SK-N-SH (cell line): ENCODE results near the gene FAM221A. TPM values are rescaled to one million over a fixed set of nuclear protein-coding genes. Genes with fewer than 3 reads are reported as not detected.

Experiments
- CTCF ChIA-PET: fragments of 300-600, 350-600 bp; formaldehyde crosslinking; extraction: SDS; loops from one replicate; lab custom pipeline; 2021; lab: Yijun Ruan, JAX
- POLR2A ChIA-PET: fragments of 350-600 bp; sonication (Branson Sonifier 250); formaldehyde crosslinking; extraction: SDS; loops from one replicate; lab custom pipeline; 2020; ENCODE audit warnings: antibody characterized with exemption, inconsistent platforms; lab: Yijun Ruan, JAX
- DNase-seq: peaks from one replicate; pipeline ENCODE4 v3.0.0; 2012
- H2AFZ ChIP-seq: fragments of 200-600 bp; sonication (generic); 2 replicates; pipeline ENCODE4 v1.8.1; 2016; ENCODE audit warnings: antibody characterized with exemption, mild to moderate bottlenecking, low read depth
- H3F3A ChIP-seq: fragments of 200-600 bp; sonication (generic); replicated peaks from 2 replicates; pipeline ENCODE3; 2016; ENCODE audit warnings: antibody characterized with exemption, mild to moderate bottlenecking; ENCODE audit not compliant: insufficient read depth
- H3K27ac ChIP-seq, 2 experiments: fragments of 200-500 bp in 1 of 2; fragments of 200-600 bp in 1 of 2; sonication (Bioruptor generic) in 1 of 2; sonication (generic), shearing (Covaris generic) in 1 of 2; 2 replicates each; pipeline versions ENCODE4 v1.5.1 to v1.6.1; 2014 to 2016; ENCODE audit warnings: low read depth in 2 of 2, inconsistent platforms in 1 of 2, low read length in 1 of 2, mild to moderate bottlenecking in 1 of 2, mixed read lengths in 1 of 2
- H3K27me3 ChIP-seq: fragments of 200-600 bp; sonication (generic), shearing (Covaris generic); 2 replicates; pipeline ENCODE4 v1.6.1; 2016; ENCODE audit warnings: mixed run types; ENCODE audit not compliant: insufficient read depth
- H3K36me3 ChIP-seq, 2 experiments: fragments of 200-500 bp in 1 of 2; fragments of 200-600 bp in 1 of 2; sonication (Bioruptor generic) in 1 of 2; sonication (generic) in 1 of 2; replicated peaks in 1 of 2; 2 replicates each; pipeline versions ENCODE3 to v1.5.1; 2014 to 2016; ENCODE audit warnings: low read length in 1 of 2, mild to moderate bottlenecking in 1 of 2; ENCODE audit not compliant: insufficient read depth in 2 of 2, control insufficient read depth in 1 of 2
- H3K4me1 ChIP-seq, 2 experiments: fragments of 200-500 bp in 1 of 2; fragments of 200-600 bp in 1 of 2; sonication (Bioruptor generic) in 1 of 2; sonication (generic), shearing (Covaris generic) in 1 of 2; 2 replicates each; pipeline versions ENCODE4 v1.5.1 to v1.6.1; 2014 to 2016; ENCODE audit warnings: low read depth in 1 of 2, low read length in 1 of 2, mixed run types in 1 of 2; ENCODE audit not compliant: insufficient read depth in 2 of 2, control insufficient read depth in 1 of 2
- H3K4me2 ChIP-seq: fragments of 200-600 bp; sonication (generic), shearing (Covaris generic); 2 replicates; pipeline ENCODE4 v1.6.1; 2017; ENCODE audit warnings: mixed run types
- H3K4me3 ChIP-seq, 2 experiments: fragments of 200-500 bp in 1 of 2; fragments of 200-600 bp in 1 of 2; sonication (Bioruptor generic) in 1 of 2; sonication (generic), shearing (Covaris generic) in 1 of 2; 2 replicates each; pipeline versions ENCODE4 v1.5.1 to v1.8.1; 2014 to 2016; ENCODE audit warnings: low read depth in 2 of 2, inconsistent platforms in 1 of 2, low read length in 1 of 2, mild to moderate bottlenecking in 1 of 2, mixed read lengths in 1 of 2, moderate library complexity in 1 of 2
- H3K79me2 ChIP-seq: fragments of 200-600 bp; sonication (generic); 2 replicates; pipeline ENCODE4 v1.8.1; 2017; ENCODE audit warnings: mild to moderate bottlenecking; ENCODE audit not compliant: insufficient read depth
- H3K9ac ChIP-seq: fragments of 200-600 bp; sonication (generic); 2 replicates; pipeline ENCODE4 v1.6.1; 2017; ENCODE audit warnings: mixed run types
- H3K9me2 ChIP-seq: fragments of 200-600 bp; sonication (generic); 2 replicates; pipeline ENCODE4 v1.6.1; 2017; ENCODE audit warnings: mixed run types
- H3K9me3 ChIP-seq: fragments of 200-600 bp; sonication (generic); 2 replicates; pipeline ENCODE4 v1.6.1; 2017; ENCODE audit warnings: mixed run types, mild to moderate bottlenecking, moderate library complexity
- H4K20me1 ChIP-seq: fragments of 200-600 bp; sonication (generic); 2 replicates; pipeline ENCODE4 v1.6.1; 2017; ENCODE audit warnings: mild to moderate bottlenecking, mixed run types; ENCODE audit not compliant: insufficient read depth
- CHD2 ChIP-seq: fragments of 150-350 bp; IDR thresholded peaks from 2 replicates; pipeline ENCODE4 v1.6.1; 2018; ENCODE audit warnings: low read length; ENCODE audit not compliant: partially characterized antibody
- CTCF ChIP-seq: fragments of 200-600 bp; sonication (generic); IDR thresholded peaks from 2 replicates; pipeline ENCODE4 v1.6.1; 2017; ENCODE audit warnings: antibody characterized with exemption, mild to moderate bottlenecking, moderate library complexity
- EZH2phosphoT487 ChIP-seq: fragments of 200-600 bp; sonication (generic); IDR thresholded peaks from 2 replicates; pipeline ENCODE4 v1.6.1; 2017; ENCODE audit warnings: low read depth, mixed run types, mild to moderate bottlenecking, antibody characterized with exemption, moderate library complexity, borderline replicate concordance
- FOSL2 ChIP-seq: IDR thresholded peaks from 2 replicates; pipeline ENCODE4 v1.4.0; 2012; ENCODE audit warnings: low read depth, mild to moderate bottlenecking, moderate library complexity, borderline replicate concordance
- FOXJ3 ChIP-seq: sonication (generic); formaldehyde crosslinking; IDR thresholded peaks from 2 replicates; pipeline ENCODE4 v1.5.1; 2020; ENCODE audit warnings: mild to moderate bottlenecking, missing genetic modification reagents
- FOXM1 ChIP-seq: IDR thresholded peaks from 2 replicates; pipeline ENCODE4 v1.4.0; 2012; ENCODE audit warnings: low read depth, mild to moderate bottlenecking
- MXI1 ChIP-seq: IDR thresholded peaks from 2 replicates; pipeline ENCODE4 v1.6.1; 2012; ENCODE audit warnings: mild to moderate bottlenecking, low read depth, low read length, improper control_type of control experiment
- RAD21 ChIP-seq: IDR thresholded peaks from 2 replicates; pipeline ENCODE4 v1.6.1; 2012; ENCODE audit warnings: mild to moderate bottlenecking, low read length
- REST ChIP-seq: IDR thresholded peaks from 2 replicates; pipeline ENCODE4 v1.6.1; 2012; ENCODE audit warnings: mild to moderate bottlenecking, low read depth, low read length, moderate library complexity
- RFX5 ChIP-seq: IDR thresholded peaks from 2 replicates; pipeline ENCODE4 v1.6.1; 2012; ENCODE audit warnings: mild to moderate bottlenecking, improper control_type of control experiment, low read length
- RXRA ChIP-seq: IDR thresholded peaks from 2 replicates; pipeline ENCODE4 v1.4.0; 2012; ENCODE audit warnings: low read depth, mild to moderate bottlenecking, borderline replicate concordance
- SMC3 ChIP-seq: IDR thresholded peaks from 2 replicates; pipeline ENCODE4 v1.6.1; 2012; ENCODE audit warnings: low read depth, low read length, improper control_type of control experiment
- TAF1 ChIP-seq: IDR thresholded peaks from 2 replicates; pipeline ENCODE4 v1.6.1; 2012; ENCODE audit warnings: low read depth, mild to moderate bottlenecking, low read length, moderate library complexity, borderline replicate concordance
- TEAD4 ChIP-seq: IDR thresholded peaks from 2 replicates; pipeline ENCODE4 v1.4.0; 2012; ENCODE audit warnings: mild to moderate bottlenecking, borderline replicate concordance; ENCODE audit not compliant: insufficient read depth
- USF2 ChIP-seq: fragments of 150-350 bp; IDR thresholded peaks from 2 replicates; pipeline ENCODE4 v1.6.1; 2017; ENCODE audit warnings: antibody characterized with exemption, low read length, low read depth, borderline replicate concordance
- WGBS: methylation state at CpG from one replicate; pipeline ENCODE4 v1.1.6; 2017; ENCODE audit warnings: low lambda C conversion rate; 5-methylcytosine and 5-hydroxymethylcytosine counted together
- polyA plus RNA-seq, 3 experiments: library from polyadenylated mRNA; depleted of rRNA; stranded (reverse); fragments of >200 nt; gene quantifications; 2 replicates each; pipeline ENCODE4 v1.2.3, GENCODE V29; 2012
- TF ChIP-seq, protein P1 (sequence below): IDR thresholded peaks from 2 replicates; pipeline ENCODE4 v1.4.0; 2012; ENCODE audit warnings: low read depth
- TF ChIP-seq, protein P2 (sequence below): IDR thresholded peaks from 2 replicates; pipeline ENCODE4; 2012

Gene FAM221A
- polyA plus RNA-seq, 1 of the 3 experiments (the other 2 are of a cell fraction) = 9.7 TPM

DNA sequence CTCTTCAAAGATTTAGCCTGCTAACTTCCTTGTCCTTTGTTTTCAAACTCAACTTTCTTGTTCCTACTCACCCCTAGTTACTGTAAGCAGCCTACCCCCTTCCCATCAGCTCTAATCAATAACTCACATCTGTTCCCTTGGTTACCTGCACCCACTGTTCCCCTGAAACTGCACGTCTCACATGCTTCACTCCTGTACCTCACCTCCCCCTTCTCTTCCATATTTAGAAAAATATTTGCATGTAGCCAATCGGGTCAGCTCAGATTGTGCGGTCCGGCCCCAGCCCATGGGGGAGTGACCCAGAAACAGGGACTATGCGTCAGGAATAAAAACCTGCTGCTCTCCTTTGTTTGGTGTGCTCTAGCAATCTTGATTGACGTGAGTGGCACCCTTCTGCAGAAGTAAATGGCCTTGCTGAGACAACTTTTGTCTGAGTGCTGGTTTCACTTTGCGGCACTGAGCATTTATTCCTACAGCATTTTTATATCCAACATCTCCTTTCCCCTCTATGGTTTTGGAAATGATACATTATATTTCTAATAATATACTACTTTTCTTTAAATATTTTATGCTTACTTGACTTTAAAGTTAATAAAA is 21.1 kb upstream of the FAM221A start:
- H3K79me2 ChIP-seq = no peaks in the 10 kb centered on the region
- no peaks in the 10 kb centered on the region for H4K20me1 ChIP-seq
- H3K4me1 ChIP-seq = no peaks in the 10 kb centered on the region
- H3K4me3 ChIP-seq = no peak overlapping the region
- no peaks in the 10 kb centered on the region for H3F3A ChIP-seq
- no peak overlapping the region for H3K9ac ChIP-seq
- TF ChIP-seq CHD2 (no peak), FOXM1 (no peak), MXI1 (no peak), TAF1 (no peak), RAD21 (no peak), SMC3 (no peak), EZH2phosphoT487 (no peak), FOSL2 (no peak), TEAD4 (no peak), RFX5 (no peak), RXRA (no peak), CTCF (no peak), REST (no peak), USF2 (no peak), FOXJ3 (CRISPR knock-in tag) (no peak)
- TF ChIP-seq, protein P1, sequence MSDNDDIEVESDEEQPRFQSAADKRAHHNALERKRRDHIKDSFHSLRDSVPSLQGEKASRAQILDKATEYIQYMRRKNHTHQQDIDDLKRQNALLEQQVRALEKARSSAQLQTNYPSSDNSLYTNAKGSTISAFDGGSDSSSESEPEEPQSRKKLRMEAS = no peak
- TF ChIP-seq, protein P2, sequence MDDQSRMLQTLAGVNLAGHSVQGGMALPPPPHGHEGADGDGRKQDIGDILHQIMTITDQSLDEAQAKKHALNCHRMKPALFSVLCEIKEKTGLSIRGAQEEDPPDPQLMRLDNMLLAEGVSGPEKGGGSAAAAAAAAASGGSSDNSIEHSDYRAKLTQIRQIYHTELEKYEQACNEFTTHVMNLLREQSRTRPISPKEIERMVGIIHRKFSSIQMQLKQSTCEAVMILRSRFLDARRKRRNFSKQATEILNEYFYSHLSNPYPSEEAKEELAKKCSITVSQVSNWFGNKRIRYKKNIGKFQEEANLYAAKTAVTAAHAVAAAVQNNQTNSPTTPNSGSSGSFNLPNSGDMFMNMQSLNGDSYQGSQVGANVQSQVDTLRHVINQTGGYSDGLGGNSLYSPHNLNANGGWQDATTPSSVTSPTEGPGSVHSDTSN = no peak
- TF ChIP-seq, all 33 proteins: peak for 0
- H3K27ac ChIP-seq = no peak overlapping the region
- no peaks in the 10 kb centered on the region for H3K36me3 ChIP-seq
- CTCF ChIA-PET = interaction anchor here (1.2 kb wide), 1 partner anchor 53 kb away, joined by 3 read pairs; no protein-coding TSS in a partner anchor
- 54% methylated on average over 7 of the region's 7 CpGs for WGBS
- H3K4me2 ChIP-seq = no peak overlapping the region
- no peak overlapping the region for H2AFZ ChIP-seq
- no peaks in the 10 kb centered on the region for H3K27me3 ChIP-seq
- peaks cover 4% of the 10 kb centered on the region; the same call in 1 of the 2 replicates for H3K9me3 ChIP-seq
- no peak for DNase-seq
- POLR2A ChIA-PET = no interaction called here
- H3K9me2 ChIP-seq = no peaks in the 10 kb centered on the region
